Measurements from ENCODE around the gene CREB5.

DNA sequence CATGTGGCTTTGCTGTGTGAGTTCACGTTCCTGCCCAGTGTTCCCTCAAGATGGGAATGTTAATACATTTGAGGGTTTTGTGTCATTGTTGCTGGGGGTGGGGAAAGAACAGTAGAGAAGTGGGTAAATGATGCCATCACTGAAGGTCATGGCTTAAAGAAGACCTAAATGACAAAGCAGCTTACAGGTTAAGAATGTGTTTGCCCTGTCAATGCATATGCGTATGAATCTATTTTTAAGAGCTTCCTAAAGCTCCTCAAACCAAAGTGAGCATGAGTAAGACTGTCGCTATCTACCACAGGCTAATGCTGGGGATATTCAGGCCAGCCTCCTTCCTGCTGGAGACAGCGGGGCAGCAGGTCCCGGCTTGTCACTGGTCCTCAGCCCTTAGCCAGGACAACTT lies 162.9 kb downstream of the CREB5 start:
- TF ChIP-seq POLR2A (IDR thresholded peaks at IDR 0.05) = no peak
- TF ChIP-seq, protein P1, sequence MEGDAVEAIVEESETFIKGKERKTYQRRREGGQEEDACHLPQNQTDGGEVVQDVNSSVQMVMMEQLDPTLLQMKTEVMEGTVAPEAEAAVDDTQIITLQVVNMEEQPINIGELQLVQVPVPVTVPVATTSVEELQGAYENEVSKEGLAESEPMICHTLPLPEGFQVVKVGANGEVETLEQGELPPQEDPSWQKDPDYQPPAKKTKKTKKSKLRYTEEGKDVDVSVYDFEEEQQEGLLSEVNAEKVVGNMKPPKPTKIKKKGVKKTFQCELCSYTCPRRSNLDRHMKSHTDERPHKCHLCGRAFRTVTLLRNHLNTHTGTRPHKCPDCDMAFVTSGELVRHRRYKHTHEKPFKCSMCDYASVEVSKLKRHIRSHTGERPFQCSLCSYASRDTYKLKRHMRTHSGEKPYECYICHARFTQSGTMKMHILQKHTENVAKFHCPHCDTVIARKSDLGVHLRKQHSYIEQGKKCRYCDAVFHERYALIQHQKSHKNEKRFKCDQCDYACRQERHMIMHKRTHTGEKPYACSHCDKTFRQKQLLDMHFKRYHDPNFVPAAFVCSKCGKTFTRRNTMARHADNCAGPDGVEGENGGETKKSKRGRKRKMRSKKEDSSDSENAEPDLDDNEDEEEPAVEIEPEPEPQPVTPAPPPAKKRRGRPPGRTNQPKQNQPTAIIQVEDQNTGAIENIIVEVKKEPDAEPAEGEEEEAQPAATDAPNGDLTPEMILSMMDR (IDR thresholded peaks at IDR 0.05 in 4 of 5, conservative IDR thresholded peaks at IDR 0.05 in 1 of 5) = no peak

Measured in gastrocnemius medialis (tissue), 4 donors.